ENCODE data around the gene OPCML. TPM values are rescaled to one million over a fixed set of nuclear protein-coding genes. Genes with fewer than 3 reads are reported as not detected.

OPCML gene
- total and polyA plus RNA-seq, 7 donors: 0.01 to 0.80 (median 0.07) TPM; not detected in 4

DNA sequence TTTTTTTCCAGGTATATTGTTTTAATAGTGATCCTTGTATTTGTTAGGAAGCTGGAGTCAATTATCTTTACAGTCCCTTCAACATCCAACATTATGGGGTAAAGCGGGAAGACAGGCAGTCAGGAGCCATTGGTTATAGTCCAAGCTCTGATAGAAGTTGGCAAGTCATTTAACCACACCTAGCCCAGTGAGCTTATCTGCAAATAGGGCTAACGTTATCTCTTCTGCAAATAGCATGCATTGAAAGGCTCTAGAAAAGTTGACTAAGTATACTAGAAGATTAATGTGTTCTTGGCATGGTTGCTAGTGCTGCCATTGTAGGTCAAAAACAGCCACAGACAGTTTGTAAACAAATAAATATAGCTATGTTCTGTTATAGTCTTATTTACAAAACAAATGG, 520.7 kb downstream of the OPCML start:
- H3K4me3 ChIP-seq: no peak overlapping the region
- no peaks in the 10 kb centered on the region for H3K4me1 ChIP-seq
- peaks cover 0 to 3% (median 0%) of the 10 kb centered on the region in 3 donors for H3K27me3 ChIP-seq (ENCODE audit: insufficient read depth in 3 of 3, low read length in 2 of 3)
- ATAC-seq: no peak
- 70 to 75% (median 72%) methylated on average over 2 of the region's 2 CpGs for WGBS, 3 donors
- TF ChIP-seq, protein P1, sequence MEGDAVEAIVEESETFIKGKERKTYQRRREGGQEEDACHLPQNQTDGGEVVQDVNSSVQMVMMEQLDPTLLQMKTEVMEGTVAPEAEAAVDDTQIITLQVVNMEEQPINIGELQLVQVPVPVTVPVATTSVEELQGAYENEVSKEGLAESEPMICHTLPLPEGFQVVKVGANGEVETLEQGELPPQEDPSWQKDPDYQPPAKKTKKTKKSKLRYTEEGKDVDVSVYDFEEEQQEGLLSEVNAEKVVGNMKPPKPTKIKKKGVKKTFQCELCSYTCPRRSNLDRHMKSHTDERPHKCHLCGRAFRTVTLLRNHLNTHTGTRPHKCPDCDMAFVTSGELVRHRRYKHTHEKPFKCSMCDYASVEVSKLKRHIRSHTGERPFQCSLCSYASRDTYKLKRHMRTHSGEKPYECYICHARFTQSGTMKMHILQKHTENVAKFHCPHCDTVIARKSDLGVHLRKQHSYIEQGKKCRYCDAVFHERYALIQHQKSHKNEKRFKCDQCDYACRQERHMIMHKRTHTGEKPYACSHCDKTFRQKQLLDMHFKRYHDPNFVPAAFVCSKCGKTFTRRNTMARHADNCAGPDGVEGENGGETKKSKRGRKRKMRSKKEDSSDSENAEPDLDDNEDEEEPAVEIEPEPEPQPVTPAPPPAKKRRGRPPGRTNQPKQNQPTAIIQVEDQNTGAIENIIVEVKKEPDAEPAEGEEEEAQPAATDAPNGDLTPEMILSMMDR (IDR thresholded peaks at IDR 0.05): no peak
- H3K9me3 ChIP-seq: no peaks in the 10 kb centered on the region
- intact Hi-C loops (cut with DNase I): no loop called here
- no peak overlapping the region for H3K27ac ChIP-seq
- no peaks in the 10 kb centered on the region for H3K36me3 ChIP-seq (ENCODE audit: insufficient read depth in 1 of 2, low read depth in 1 of 2)
- DNase-seq: no peak

- intact Hi-C loops (cut with DNase I): no loop called here
- no peaks in the 10 kb centered on the region for H3K9me3 ChIP-seq
- H3K36me3 ChIP-seq (ENCODE audit: insufficient read depth in 1 of 2, low read depth in 1 of 2): no peaks in the 10 kb centered on the region
- H3K4me1 ChIP-seq: no peaks in the 10 kb centered on the region
- H3K27me3 ChIP-seq (ENCODE audit: insufficient read depth in 3 of 3, low read length in 2 of 3): peaks cover 0 to 3% (median 0%) of the 10 kb centered on the region in 3 donors
- DNase-seq (no peak), ATAC-seq (no peak)
- TF ChIP-seq, protein P1 (IDR thresholded peaks at IDR 0.05): no peak
- no peak overlapping the region for H3K27ac ChIP-seq
- no peak overlapping the region for H3K4me3 ChIP-seq
- 66 to 78% (median 70%) methylated on average over 2 of the region's 2 CpGs for WGBS, 3 donors
These were observed 525.2 kb downstream of the OPCML start for GRCh38 chr11:133007027-133007584.

- WGBS, 3 donors: 71 to 78% (median 73%) methylated on average over 13 of the region's 13 CpGs
- intact Hi-C loops (cut with DNase I): no loop called here
- TF ChIP-seq, protein P1 (IDR thresholded peaks at IDR 0.05): no peak
- Histone ChIP-seq H3K4me3 (no peak overlapping the region), H3K27ac (no peak overlapping the region), H3K9me3 (no peaks in the 10 kb centered on the region), H3K36me3 (ENCODE audit: insufficient read depth in 1 of 2, low read depth in 1 of 2) (no peaks in the 10 kb centered on the region), H3K4me1 (no peaks in the 10 kb centered on the region), H3K27me3 (ENCODE audit: insufficient read depth in 3 of 3, low read length in 2 of 3) (no peaks in the 10 kb centered on the region)
- ATAC-seq (no peak), DNase-seq (no peak)
These were observed 527.9 kb downstream of the OPCML start for GRCh38 chr11:133004369-133004768.

- TF ChIP-seq, protein P1 (IDR thresholded peaks at IDR 0.05): no peak
- intact Hi-C loops (cut with DNase I): no loop called here
- Histone ChIP-seq H3K4me1 (no peaks in the 10 kb centered on the region), H3K27ac (no peak overlapping the region), H3K36me3 (ENCODE audit: insufficient read depth in 1 of 2, low read depth in 1 of 2) (no peaks in the 10 kb centered on the region), H3K4me3 (no peak overlapping the region), H3K9me3 (no peaks in the 10 kb centered on the region), H3K27me3 (ENCODE audit: insufficient read depth in 3 of 3, low read length in 2 of 3) (peaks cover 0 to 9% (median 3%) of the 10 kb centered on the region in 3 donors)
- ATAC-seq: no peak
- no peak for DNase-seq
- WGBS, 3 donors: 23 to 24% (median 23%) methylated on average over 12 of the region's 12 CpGs
These were observed 532.8 kb downstream of the OPCML start for GRCh38 chr11:132999516-132999915.

- H3K36me3 ChIP-seq (ENCODE audit: insufficient read depth in 1 of 2, low read depth in 1 of 2): no peaks in the 10 kb centered on the region
- no peak for ATAC-seq
- 50 to 51% (median 50%) methylated on average over 5 of the region's 5 CpGs for WGBS, 3 donors
- H3K9me3 ChIP-seq: no peaks in the 10 kb centered on the region
- DNase-seq: no peak
- intact Hi-C loops (cut with DNase I): no loop called here
- H3K4me1 ChIP-seq: no peaks in the 10 kb centered on the region
- H3K27me3 ChIP-seq (ENCODE audit: insufficient read depth in 3 of 3, low read length in 2 of 3): peaks cover 3 to 14% (median 6%) of the 10 kb centered on the region in 3 donors
- TF ChIP-seq, protein P1 (IDR thresholded peaks at IDR 0.05): no peak
- no peak overlapping the region for H3K27ac ChIP-seq
- no peak overlapping the region for H3K4me3 ChIP-seq
These were observed 533.3 kb downstream of the OPCML start for GRCh38 chr11:132999031-132999430.

Measured in psoas muscle (tissue), 8 donors.